ENCODE results near the gene SEMA4D. TPM values are rescaled to one million over a fixed set of nuclear protein-coding genes. Genes with fewer than 3 reads are reported as not detected.

Gene SEMA4D
- total RNA-seq, 1 experiment from 2014 or later: 48.4 TPM

GRCh38 chr9:89390578-89391116 is 107.3 kb downstream of the SEMA4D start:
- Histone ChIP-seq H3K79me2 (ENCODE audit: low read depth) (no peaks in the 10 kb centered on the region), H2AFZ (no peak overlapping the region), H3K4me1 (replicated peaks; ENCODE audit: insufficient read depth) (no peaks in the 10 kb centered on the region), H3K27ac (no peak overlapping the region), H3K27me3 (ENCODE audit: insufficient read depth, low read depth) (no peaks in the 10 kb centered on the region), H3F3A (ENCODE audit: insufficient read depth, low read depth) (no peaks in the 10 kb centered on the region), H3K36me3 (ENCODE audit: low read depth) (peaks cover 2% of the 10 kb centered on the region; the same call in 1 of the 2 replicates), H3K4me2 (no peak overlapping the region), H3K9me3 (ENCODE audit: insufficient read depth, low read depth) (no peaks in the 10 kb centered on the region), H3K9me2 (ENCODE audit: insufficient read depth) (no peaks in the 10 kb centered on the region), H4K20me1 (ENCODE audit: insufficient read depth) (no peaks in the 10 kb centered on the region; the same call in 1 of the 2 replicates), H3K4me3 (no peak overlapping the region)
- POLR2A ChIA-PET (ENCODE audit: unreplicated experiment): no interaction called here
- no TSS peak for BruUV-seq (replicated peaks)
- TF ChIP-seq EZH2 (IDR thresholded peaks at IDR 0.05; ENCODE audit: low read depth) (no peak), CTCF (conservative IDR thresholded peaks at IDR 0.05) (no peak)
- no peak for DNase-seq
- intact Hi-C loops (cut with micrococcal nuclease; ENCODE audit: unreplicated experiment): no loop called here
- CTCF ChIA-PET: no interaction called here

GRCh38 chr9:89390068-89390555 is 107.8 kb downstream of the SEMA4D start:
- no peak overlapping the region for H2AFZ ChIP-seq
- no peak overlapping the region for H3K27ac ChIP-seq

GRCh38 chr9:89388868-89389177 is 109.1 kb downstream of the SEMA4D start:
- Histone ChIP-seq H4K20me1 (ENCODE audit: insufficient read depth) (no peaks in the 10 kb centered on the region; the same call in 1 of the 2 replicates), H3K4me3 (no peak overlapping the region), H2AFZ (no peak overlapping the region), H3F3A (ENCODE audit: insufficient read depth, low read depth) (no peaks in the 10 kb centered on the region), H3K27ac (no peak overlapping the region), H3K9me3 (ENCODE audit: insufficient read depth, low read depth) (no peaks in the 10 kb centered on the region), H3K9me2 (ENCODE audit: insufficient read depth) (no peaks in the 10 kb centered on the region), H3K4me1 (replicated peaks; ENCODE audit: insufficient read depth) (no peaks in the 10 kb centered on the region), H3K36me3 (ENCODE audit: low read depth) (peaks cover 2% of the 10 kb centered on the region; the same call in 1 of the 2 replicates), H3K4me2 (no peak overlapping the region), H3K79me2 (ENCODE audit: low read depth) (no peaks in the 10 kb centered on the region), H3K27me3 (ENCODE audit: insufficient read depth, low read depth) (no peaks in the 10 kb centered on the region)
- ChIA-PET CTCF (no interaction called here), POLR2A (ENCODE audit: unreplicated experiment) (interaction anchor here (0.5 kb wide), 1 partner anchor 12 kb away, joined by 5 read pairs; no protein-coding TSS in a partner anchor)
- intact Hi-C loops (cut with micrococcal nuclease; ENCODE audit: unreplicated experiment): no loop called here
- BruUV-seq (replicated peaks): no TSS peak
- no peak for DNase-seq
- TF ChIP-seq CTCF (conservative IDR thresholded peaks at IDR 0.05): no peak
- no peak for TF ChIP-seq EZH2 (IDR thresholded peaks at IDR 0.05; ENCODE audit: low read depth)

More at GRCh38 chr9:89390068-89390555, 107.8 kb downstream of the SEMA4D start:
- Histone ChIP-seq H3K9me3 (ENCODE audit: insufficient read depth, low read depth) (no peaks in the 10 kb centered on the region), H3F3A (ENCODE audit: insufficient read depth, low read depth) (no peaks in the 10 kb centered on the region), H3K36me3 (ENCODE audit: low read depth) (peaks cover 2% of the 10 kb centered on the region; the same call in 1 of the 2 replicates), H3K9me2 (ENCODE audit: insufficient read depth) (no peaks in the 10 kb centered on the region), H3K27me3 (ENCODE audit: insufficient read depth, low read depth) (no peaks in the 10 kb centered on the region), H3K4me1 (replicated peaks; ENCODE audit: insufficient read depth) (no peaks in the 10 kb centered on the region), H3K4me2 (no peak overlapping the region), H3K79me2 (ENCODE audit: low read depth) (no peaks in the 10 kb centered on the region), H4K20me1 (ENCODE audit: insufficient read depth) (no peaks in the 10 kb centered on the region; the same call in 1 of the 2 replicates), H3K4me3 (no peak overlapping the region)
- intact Hi-C loops (cut with micrococcal nuclease; ENCODE audit: unreplicated experiment): no loop called here
- ChIA-PET CTCF (no interaction called here), POLR2A (ENCODE audit: unreplicated experiment) (no interaction called here)
- no peak for DNase-seq
- TF ChIP-seq CTCF (conservative IDR thresholded peaks at IDR 0.05): no peak
- no peak for TF ChIP-seq EZH2 (IDR thresholded peaks at IDR 0.05; ENCODE audit: low read depth)
- no TSS peak for BruUV-seq (replicated peaks)

All from PC-9 (cell line).